H1 (cell line): ENCODE data around the gene BBS9.

ENCODE experiments used
- CTCF ChIP-seq, 3 experiments: IDR thresholded peaks; 1 replicate in 2 of 3; 2 replicates in 1 of 3; pipeline versions ENCODE4 v1.5.1 to v1.6.1; 2011; ENCODE audit warnings: low read length in 3 of 3, mild to moderate bottlenecking in 3 of 3, inconsistent platforms in 2 of 3, low read depth in 1 of 3, moderate library complexity in 1 of 3; ENCODE audit not compliant: insufficient read depth in 1 of 3; ENCODE audit errors: control extremely low read depth in 1 of 3
- GABPA ChIP-seq: IDR thresholded peaks from 2 replicates; pipeline ENCODE4 v1.6.1; 2011; ENCODE audit warnings: mild to moderate bottlenecking, low read length, moderate library complexity, borderline replicate concordance; ENCODE audit not compliant: insufficient read depth

GRCh38 chr7:33632840-33633525, 503.6 kb downstream of the BBS9 start:
- no peak for TF ChIP-seq CTCF (IDR thresholded peaks at IDR 0.05; ENCODE audit: control extremely low read depth in 1 of 3, insufficient read depth in 1 of 3, low read depth in 1 of 3, low read length in 3 of 3)
- no peak for TF ChIP-seq GABPA
